ENCODE data around the gene SUMF1. TPM values are rescaled to one million over a fixed set of nuclear protein-coding genes. Genes with fewer than 3 reads are reported as not detected.

Gene SUMF1
- total RNA-seq, 1 donor from 2014 or later: 44.5 TPM

DNA sequence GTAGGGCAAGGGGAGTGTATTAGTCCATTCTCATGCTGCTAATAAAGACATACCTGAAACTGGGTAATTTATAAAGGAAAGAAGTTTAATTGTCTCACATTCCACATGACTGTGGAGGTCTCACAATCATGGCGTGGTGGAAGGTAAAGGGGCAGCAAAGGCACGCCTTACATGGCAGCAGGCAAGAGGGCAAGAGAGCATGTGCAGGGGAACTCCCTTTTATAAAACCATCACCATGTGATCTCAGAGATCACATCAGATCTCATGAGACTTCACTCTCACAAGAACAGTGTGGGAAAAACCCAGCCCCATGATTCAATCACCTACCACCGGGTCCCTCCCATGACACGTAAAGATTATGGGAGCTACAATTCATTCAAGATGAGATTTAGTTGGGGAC, 41.4 kb downstream of the SUMF1 start:
- TF ChIP-seq, protein P1, sequence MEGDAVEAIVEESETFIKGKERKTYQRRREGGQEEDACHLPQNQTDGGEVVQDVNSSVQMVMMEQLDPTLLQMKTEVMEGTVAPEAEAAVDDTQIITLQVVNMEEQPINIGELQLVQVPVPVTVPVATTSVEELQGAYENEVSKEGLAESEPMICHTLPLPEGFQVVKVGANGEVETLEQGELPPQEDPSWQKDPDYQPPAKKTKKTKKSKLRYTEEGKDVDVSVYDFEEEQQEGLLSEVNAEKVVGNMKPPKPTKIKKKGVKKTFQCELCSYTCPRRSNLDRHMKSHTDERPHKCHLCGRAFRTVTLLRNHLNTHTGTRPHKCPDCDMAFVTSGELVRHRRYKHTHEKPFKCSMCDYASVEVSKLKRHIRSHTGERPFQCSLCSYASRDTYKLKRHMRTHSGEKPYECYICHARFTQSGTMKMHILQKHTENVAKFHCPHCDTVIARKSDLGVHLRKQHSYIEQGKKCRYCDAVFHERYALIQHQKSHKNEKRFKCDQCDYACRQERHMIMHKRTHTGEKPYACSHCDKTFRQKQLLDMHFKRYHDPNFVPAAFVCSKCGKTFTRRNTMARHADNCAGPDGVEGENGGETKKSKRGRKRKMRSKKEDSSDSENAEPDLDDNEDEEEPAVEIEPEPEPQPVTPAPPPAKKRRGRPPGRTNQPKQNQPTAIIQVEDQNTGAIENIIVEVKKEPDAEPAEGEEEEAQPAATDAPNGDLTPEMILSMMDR (conservative IDR thresholded peaks at IDR 0.05; ENCODE audit: low read depth, low read length): no peak
- DNase-seq (ENCODE audit: low read depth): no peak
- H3K4me3 ChIP-seq (ENCODE audit: low read depth, low read length): no peak overlapping the region

DNA sequence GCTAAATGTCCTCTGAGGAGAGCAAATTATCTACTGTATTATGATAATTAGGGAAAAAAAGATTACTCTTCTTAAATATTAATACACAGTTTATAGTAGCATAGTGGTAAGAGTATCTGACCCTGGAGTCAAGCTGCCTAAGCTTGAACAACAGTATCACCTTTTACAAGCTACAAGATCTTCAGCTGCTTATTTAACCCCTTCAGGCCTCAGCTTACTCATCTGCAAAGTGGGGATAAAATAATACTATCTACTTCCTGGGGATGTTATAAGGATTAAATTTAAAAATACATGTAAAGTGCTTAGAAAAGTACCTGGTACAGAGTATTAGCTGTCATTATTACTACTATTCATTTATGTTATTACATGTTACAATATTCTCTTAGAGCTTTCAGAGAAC, 42.0 kb downstream of the SUMF1 start:
- TF ChIP-seq, protein P1 (conservative IDR thresholded peaks at IDR 0.05; ENCODE audit: low read depth, low read length): no peak
- H3K4me3 ChIP-seq (ENCODE audit: low read depth, low read length): no peak overlapping the region
- DNase-seq (ENCODE audit: low read depth): no peak

DNA sequence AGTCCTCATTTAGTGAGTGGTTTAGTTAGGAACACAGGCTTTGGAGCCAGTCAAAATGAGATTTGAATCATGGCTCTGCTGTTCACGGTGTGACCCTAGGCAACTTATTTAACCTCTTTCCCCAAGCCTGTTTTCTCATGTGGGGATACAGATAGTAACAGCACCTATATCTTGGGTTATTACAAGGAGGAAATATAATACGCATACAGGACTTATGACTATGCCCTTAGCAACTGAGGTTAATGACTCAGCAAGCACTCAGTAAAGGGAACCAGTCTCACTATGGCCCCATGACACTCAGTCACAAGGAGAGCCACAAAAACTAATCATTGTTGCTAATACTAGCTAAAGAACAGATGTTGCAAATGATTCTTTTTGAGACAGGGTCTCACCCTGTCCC, 45.9 kb downstream of the SUMF1 start:
- no peak overlapping the region for H3K4me3 ChIP-seq (ENCODE audit: low read depth, low read length)
- no peak for DNase-seq (ENCODE audit: low read depth)
- TF ChIP-seq, protein P1 (conservative IDR thresholded peaks at IDR 0.05; ENCODE audit: low read depth, low read length): no peak

DNA sequence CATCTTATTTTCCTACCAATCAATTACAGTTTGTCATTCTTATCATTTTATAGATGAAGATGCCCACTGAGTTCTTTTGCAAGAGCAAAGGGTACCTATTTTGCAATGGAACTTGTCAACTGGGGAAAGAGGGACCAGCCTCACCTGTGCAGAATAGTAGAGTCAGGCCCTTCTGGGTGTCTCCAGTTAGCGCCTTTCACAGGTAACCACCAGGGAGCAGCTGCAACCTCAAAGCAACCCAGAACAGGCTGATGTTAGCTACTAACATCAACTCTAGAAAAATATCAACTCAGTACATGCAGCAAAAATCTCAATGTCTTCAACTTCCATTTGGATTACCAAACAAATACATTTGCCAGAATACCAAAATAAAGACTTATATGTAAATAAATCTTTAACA, 47.1 kb downstream of the SUMF1 start:
- H3K4me3 ChIP-seq (ENCODE audit: low read depth, low read length): no peak overlapping the region
- DNase-seq (ENCODE audit: low read depth): no peak
- TF ChIP-seq, protein P1 (conservative IDR thresholded peaks at IDR 0.05; ENCODE audit: low read depth, low read length): no peak

DNA sequence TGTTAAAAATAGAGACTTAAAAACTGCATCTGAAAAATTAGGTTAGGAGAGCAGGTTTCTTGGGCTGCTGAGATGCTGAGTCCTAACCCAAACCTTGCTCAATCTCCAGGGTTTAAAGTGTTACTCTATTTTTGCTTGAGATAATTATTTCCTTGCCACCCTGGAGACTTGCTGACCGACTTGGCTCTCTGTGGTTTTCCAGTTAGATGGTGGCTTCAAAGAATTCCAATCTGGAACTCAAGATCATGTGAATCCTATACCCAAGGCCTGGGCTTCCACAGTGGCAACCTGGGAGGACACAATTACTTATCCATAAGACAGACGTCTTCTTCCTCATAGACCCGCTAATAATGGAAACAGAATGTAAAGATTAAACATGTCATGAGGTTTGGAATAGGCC, 47.7 kb downstream of the SUMF1 start:
- TF ChIP-seq, protein P1 (conservative IDR thresholded peaks at IDR 0.05; ENCODE audit: low read depth, low read length): no peak
- H3K4me3 ChIP-seq (ENCODE audit: low read depth, low read length): no peak overlapping the region
- DNase-seq (ENCODE audit: low read depth): no peak

DNA sequence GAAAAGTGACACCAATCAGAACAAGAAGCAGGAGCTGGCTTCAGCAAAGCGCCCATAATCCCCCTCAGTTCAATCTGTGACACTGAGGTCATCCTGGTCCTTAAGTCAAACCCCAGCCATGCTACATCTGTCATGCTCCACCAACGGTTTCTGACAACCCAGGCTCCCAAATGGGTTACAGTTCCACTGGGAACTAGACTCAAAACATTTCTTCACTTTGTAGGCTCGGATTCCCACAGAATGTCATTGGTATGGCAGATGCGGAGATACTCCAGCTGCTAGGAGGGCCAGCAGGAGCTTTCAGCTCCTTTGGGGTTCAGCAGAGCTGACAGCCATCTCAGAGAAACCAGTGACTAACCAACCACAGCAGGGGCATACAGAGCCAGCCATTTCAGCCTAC, 48.9 kb downstream of the SUMF1 start:
- DNase-seq (ENCODE audit: low read depth): no peak
- H3K4me3 ChIP-seq (ENCODE audit: low read depth, low read length): no peak overlapping the region
- TF ChIP-seq, protein P1 (conservative IDR thresholded peaks at IDR 0.05; ENCODE audit: low read depth, low read length): no peak

DNA sequence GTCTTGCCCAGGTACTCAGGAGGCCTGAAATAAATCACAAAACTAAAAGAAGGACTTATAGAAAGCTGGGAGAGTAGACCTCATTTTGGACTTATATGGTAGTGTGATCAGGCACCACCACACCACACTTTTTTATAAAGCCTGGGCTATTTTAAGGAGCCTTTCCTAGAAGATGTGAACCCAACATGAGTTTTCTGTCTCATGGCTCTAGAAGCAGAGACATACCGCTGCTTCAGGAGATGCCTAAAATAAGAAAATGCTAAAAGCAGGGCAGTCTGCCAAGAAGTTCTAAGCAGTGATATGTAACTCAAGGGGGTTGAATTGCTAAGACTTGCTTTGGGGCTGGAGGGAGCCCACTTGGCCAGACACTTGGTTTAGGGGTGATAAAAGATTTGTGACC, 49.6 kb downstream of the SUMF1 start:
- DNase-seq (ENCODE audit: low read depth): no peak
- TF ChIP-seq, protein P1 (conservative IDR thresholded peaks at IDR 0.05; ENCODE audit: low read depth, low read length): no peak
- no peak overlapping the region for H3K4me3 ChIP-seq (ENCODE audit: low read depth, low read length)

Data from epithelial cell of proximal tubule (primary cell).